HepG2 (cell line): Measurements from ENCODE around the gene ANAPC1. TPM values are rescaled to one million over a fixed set of nuclear protein-coding genes. Genes with fewer than 3 reads are reported as not detected.
A peak's percentile ranks its signal among the peaks of the same experiment; 100 is the strongest.

Source experiments
- BRD4 ChIP-seq: sonication (generic); formaldehyde crosslinking; IDR thresholded peaks from 2 replicates; pipeline ENCODE4 v1.4.0; 2020; ENCODE audit warnings: missing genetic modification reagents
- CBX2 ChIP-seq, 2 experiments: fragments of 200-600 bp in 1 of 2; sonication (generic); formaldehyde crosslinking in 1 of 2; IDR thresholded peaks; 2 replicates each; pipeline versions ENCODE4 v1.7.0 to v1.8.1; 2018 to 2022; ENCODE audit warnings: low read depth in 2 of 2, low read length in 1 of 2, mild to moderate bottlenecking in 1 of 2, missing genetic modification reagents in 1 of 2
- CC2D1A ChIP-seq: sonication (generic); formaldehyde crosslinking; IDR thresholded peaks from 2 replicates; pipeline ENCODE4 v1.8.1; 2023; ENCODE audit warnings: mild to moderate bottlenecking, missing genetic modification reagents
- ESRRA ChIP-seq: sonication (generic); formaldehyde crosslinking; IDR thresholded peaks from 2 replicates; pipeline ENCODE4 v1.5.1; 2020; ENCODE audit warnings: mild to moderate bottlenecking, low read depth, missing genetic modification reagents
- HOXD1 ChIP-seq: sonication (generic); formaldehyde crosslinking; IDR thresholded peaks from 2 replicates; pipeline ENCODE4 v1.5.0; 2020; ENCODE audit warnings: missing genetic modification reagents
- MEIS2 ChIP-seq: sonication (generic); formaldehyde crosslinking; IDR thresholded peaks from 2 replicates; pipeline ENCODE4 v1.9.0; 2021; ENCODE audit warnings: mild to moderate bottlenecking, missing genetic modification reagents
- MIER3 ChIP-seq: IDR thresholded peaks from 2 replicates; pipeline ENCODE4 v1.6.1; 2016; ENCODE audit warnings: missing compliant biosample characterization, borderline replicate concordance
- NR2F2 ChIP-seq: IDR thresholded peaks from 2 replicates; pipeline ENCODE4 v1.6.1; 2012; ENCODE audit warnings: low read depth, inconsistent platforms, borderline replicate concordance
- PLRG1 ChIP-seq: fragments of 450-650 bp; conservative IDR thresholded peaks from 2 replicates; pipeline ENCODE4 v1.6.1; 2016
- PREB ChIP-seq: sonication (generic); formaldehyde crosslinking; IDR thresholded peaks from 2 replicates; pipeline ENCODE4 v1.4.0; 2020; ENCODE audit warnings: missing genetic modification reagents
- STAG1 ChIP-seq: sonication (generic); formaldehyde crosslinking; IDR thresholded peaks from 2 replicates; pipeline ENCODE4 v1.4.0; 2020; ENCODE audit warnings: missing genetic modification reagents
- TARDBP ChIP-seq: sonication (generic); formaldehyde crosslinking; IDR thresholded peaks from 2 replicates; pipeline ENCODE4 v1.8.0; 2022; ENCODE audit warnings: mild to moderate bottlenecking, missing genetic modification reagents
- TBX2 ChIP-seq: sonication (generic); formaldehyde crosslinking; IDR thresholded peaks from 2 replicates; pipeline ENCODE4 v1.5.0; 2020; ENCODE audit warnings: missing genetic modification reagents, mild to moderate bottlenecking, borderline replicate concordance
- THAP11 ChIP-seq: IDR thresholded peaks from 2 replicates; pipeline ENCODE4 v1.6.1; 2016; ENCODE audit warnings: missing biosample characterization, missing genetic modification reagents
- ZNF160 ChIP-seq: sonication (generic); formaldehyde crosslinking; IDR thresholded peaks from 2 replicates; pipeline ENCODE4 v1.8.0; 2022; ENCODE audit warnings: mild to moderate bottlenecking, inconsistent platforms, missing genetic modification reagents
- ZNF354B ChIP-seq: sonication (generic); formaldehyde crosslinking; IDR thresholded peaks from 2 replicates; pipeline ENCODE4 v1.8.0; 2022; ENCODE audit warnings: mild to moderate bottlenecking, missing genetic modification reagents
- ZZZ3 ChIP-seq: sonication (generic); formaldehyde crosslinking; IDR thresholded peaks from 2 replicates; pipeline ENCODE4 v1.4.0; 2020; ENCODE audit warnings: missing genetic modification reagents, mild to moderate bottlenecking, borderline replicate concordance
- polyA plus RNA-seq, 8 experiments: library from polyadenylated mRNA; depleted of rRNA in 3 of 8; stranded (reverse) in 7 of 8; unstranded in 1 of 8; fragments of >200 nt; fragmentation: Illumina TruSeq in 4 of 8; extraction: Trizol in 4 of 8; gene quantifications; 2 replicates each; pipeline versions ENCODE4 v1.2.1 to v1.2.3, GENCODE V29; 2011 to 2016; ENCODE audit warnings: low read depth in 4 of 8, missing spikeins in 1 of 8, mixed read lengths in 1 of 8; ENCODE audit not compliant: insufficient read depth in 1 of 8
- total RNA-seq, 5 experiments: library from RNA; depleted of rRNA; stranded (reverse); fragments of >200 nt; fragmentation: Illumina TruSeq; extraction: Trizol; gene quantifications; 2 replicates each; pipeline ENCODE4 v1.2.3, GENCODE V29; 2016; ENCODE audit warnings: low read depth in 1 of 5
- TF ChIP-seq, protein P1 (sequence below): IDR thresholded peaks from 2 replicates; pipeline ENCODE4 v1.6.1; 2016; ENCODE audit warnings: missing compliant biosample characterization, missing genetic modification reagents, borderline replicate concordance
- TF ChIP-seq, protein P2 (sequence below): sonication (generic); formaldehyde crosslinking; IDR thresholded peaks from 2 replicates; pipeline ENCODE4 v1.8.0; 2022; ENCODE audit warnings: missing genetic modification reagents, mild to moderate bottlenecking, moderate library complexity, borderline replicate concordance
- TF ChIP-seq, protein P3 (sequence below), 2 experiments: fragments of 450-650 bp in 1 of 2; sonication (generic) in 1 of 2; formaldehyde crosslinking; IDR thresholded peaks; 2 replicates each; pipeline versions ENCODE4 v1.5.0 to v1.8.0; 2020 to 2022; ENCODE audit warnings: mild to moderate bottlenecking in 1 of 2, missing genetic modification reagents in 1 of 2
- TF ChIP-seq, protein P4 (sequence below): IDR thresholded peaks from 2 replicates; pipeline ENCODE4 v1.6.1; 2016

ANAPC1 gene
- total and polyA plus RNA-seq, 2 of the 13 experiments (the other 11 are each of a cell fraction or from before 2014, with no cell fraction given), result 50.0 to 89.7 TPM

DNA sequence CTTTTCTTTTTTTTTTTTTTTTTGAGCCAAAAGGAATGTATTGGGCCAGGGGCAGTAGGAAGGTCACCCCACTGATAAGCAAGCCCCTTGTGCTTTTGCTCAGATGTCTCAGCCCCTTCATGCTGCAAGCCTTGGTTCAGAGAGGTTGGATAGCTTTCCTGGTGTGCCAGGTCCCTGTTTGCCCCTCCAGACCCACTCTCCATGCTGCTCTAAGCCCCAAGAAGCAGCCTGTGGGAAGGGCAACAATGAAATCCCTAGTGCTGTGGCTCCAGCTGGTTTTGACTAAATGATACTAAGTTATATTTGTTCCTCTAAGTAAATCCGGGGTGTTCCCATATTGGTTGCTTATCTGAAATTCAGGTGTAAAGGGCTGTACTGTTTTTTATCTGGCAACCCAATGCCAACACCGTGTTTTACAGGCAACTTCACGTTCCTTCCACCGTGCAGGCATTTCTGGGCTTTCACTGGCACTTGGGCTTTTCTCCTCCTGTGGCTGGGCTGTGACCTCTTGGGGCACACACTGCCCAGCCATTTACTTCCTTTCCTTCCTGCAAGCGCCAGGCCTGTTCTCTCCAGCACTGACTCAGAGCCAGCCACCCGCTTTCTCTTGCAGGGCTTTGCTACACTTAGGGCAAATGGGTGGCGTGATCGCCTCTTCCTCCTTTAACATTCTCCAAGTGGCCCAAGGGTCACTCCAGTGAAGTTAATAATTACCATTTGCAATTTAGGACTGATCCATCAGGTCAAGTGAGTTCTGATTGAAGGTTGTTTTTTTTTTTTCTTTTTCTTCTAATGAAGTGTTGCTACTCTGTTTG is 36.0 kb upstream of the ANAPC1 start (continued):
- TF ChIP-seq, protein P1, sequence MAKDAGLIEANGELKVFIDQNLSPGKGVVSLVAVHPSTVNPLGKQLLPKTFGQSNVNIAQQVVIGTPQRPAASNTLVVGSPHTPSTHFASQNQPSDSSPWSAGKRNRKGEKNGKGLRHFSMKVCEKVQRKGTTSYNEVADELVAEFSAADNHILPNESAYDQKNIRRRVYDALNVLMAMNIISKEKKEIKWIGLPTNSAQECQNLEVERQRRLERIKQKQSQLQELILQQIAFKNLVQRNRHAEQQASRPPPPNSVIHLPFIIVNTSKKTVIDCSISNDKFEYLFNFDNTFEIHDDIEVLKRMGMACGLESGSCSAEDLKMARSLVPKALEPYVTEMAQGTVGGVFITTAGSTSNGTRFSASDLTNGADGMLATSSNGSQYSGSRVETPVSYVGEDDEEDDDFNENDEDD (CRISPR knock-in tag), result no peak; the same call in 1 of the 2 replicates
- TF ChIP-seq STAG1 (CRISPR knock-in tag), result peak; percentile 34
- peak; percentile 63; the same call in 1 of the 2 replicates for TF ChIP-seq THAP11 (CRISPR knock-in tag)
- 0 out of 2 replicates have a peak, but pooled peaks have one; percentile 53 for TF ChIP-seq MEIS2 (CRISPR knock-in tag)
- TF ChIP-seq CBX2 (IDR thresholded peaks at IDR 0.05; ENCODE audit: low read depth, low read length), result no peak
- no peak for TF ChIP-seq CBX2 (CRISPR knock-in tag; IDR thresholded peaks at IDR 0.05; ENCODE audit: low read depth)
- no peak for TF ChIP-seq ZZZ3
- TF ChIP-seq PREB (CRISPR knock-in tag), result 0 out of 2 replicates have a peak, but pooled peaks have one; percentile 43
- TF ChIP-seq, protein P2, sequence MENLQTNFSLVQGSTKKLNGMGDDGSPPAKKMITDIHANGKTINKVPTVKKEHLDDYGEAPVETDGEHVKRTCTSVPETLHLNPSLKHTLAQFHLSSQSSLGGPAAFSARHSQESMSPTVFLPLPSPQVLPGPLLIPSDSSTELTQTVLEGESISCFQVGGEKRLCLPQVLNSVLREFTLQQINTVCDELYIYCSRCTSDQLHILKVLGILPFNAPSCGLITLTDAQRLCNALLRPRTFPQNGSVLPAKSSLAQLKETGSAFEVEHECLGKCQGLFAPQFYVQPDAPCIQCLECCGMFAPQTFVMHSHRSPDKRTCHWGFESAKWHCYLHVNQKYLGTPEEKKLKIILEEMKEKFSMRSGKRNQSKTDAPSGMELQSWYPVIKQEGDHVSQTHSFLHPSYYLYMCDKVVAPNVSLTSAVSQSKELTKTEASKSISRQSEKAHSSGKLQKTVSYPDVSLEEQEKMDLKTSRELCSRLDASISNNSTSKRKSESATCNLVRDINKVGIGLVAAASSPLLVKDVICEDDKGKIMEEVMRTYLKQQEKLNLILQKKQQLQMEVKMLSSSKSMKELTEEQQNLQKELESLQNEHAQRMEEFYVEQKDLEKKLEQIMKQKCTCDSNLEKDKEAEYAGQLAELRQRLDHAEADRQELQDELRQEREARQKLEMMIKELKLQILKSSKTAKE (CRISPR knock-in tag), result no peak
- TF ChIP-seq CC2D1A (CRISPR knock-in tag), result no peak
- TF ChIP-seq ESRRA (CRISPR knock-in tag), result peak; percentile 38
- TF ChIP-seq ZNF160 (CRISPR knock-in tag), result no peak
- TF ChIP-seq BRD4 (CRISPR knock-in tag), result peak; percentile 62; the same call in 1 of the 2 replicates
- TF ChIP-seq TBX2 (CRISPR knock-in tag), result peak; percentile 78
- TF ChIP-seq NR2F2, result peak; percentile 36; the same call in 1 of the 2 replicates
- TF ChIP-seq MIER3 (CRISPR knock-in tag), result peak; percentile 84; the same call in 1 of the 2 replicates
- no peak for TF ChIP-seq PLRG1
- TF ChIP-seq, protein P3, sequence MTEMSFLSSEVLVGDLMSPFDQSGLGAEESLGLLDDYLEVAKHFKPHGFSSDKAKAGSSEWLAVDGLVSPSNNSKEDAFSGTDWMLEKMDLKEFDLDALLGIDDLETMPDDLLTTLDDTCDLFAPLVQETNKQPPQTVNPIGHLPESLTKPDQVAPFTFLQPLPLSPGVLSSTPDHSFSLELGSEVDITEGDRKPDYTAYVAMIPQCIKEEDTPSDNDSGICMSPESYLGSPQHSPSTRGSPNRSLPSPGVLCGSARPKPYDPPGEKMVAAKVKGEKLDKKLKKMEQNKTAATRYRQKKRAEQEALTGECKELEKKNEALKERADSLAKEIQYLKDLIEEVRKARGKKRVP (CRISPR knock-in tag; IDR thresholded peaks at IDR 0.05), result no peak
- TF ChIP-seq TARDBP (CRISPR knock-in tag), result peak; percentile 66
- TF ChIP-seq, protein P4, sequence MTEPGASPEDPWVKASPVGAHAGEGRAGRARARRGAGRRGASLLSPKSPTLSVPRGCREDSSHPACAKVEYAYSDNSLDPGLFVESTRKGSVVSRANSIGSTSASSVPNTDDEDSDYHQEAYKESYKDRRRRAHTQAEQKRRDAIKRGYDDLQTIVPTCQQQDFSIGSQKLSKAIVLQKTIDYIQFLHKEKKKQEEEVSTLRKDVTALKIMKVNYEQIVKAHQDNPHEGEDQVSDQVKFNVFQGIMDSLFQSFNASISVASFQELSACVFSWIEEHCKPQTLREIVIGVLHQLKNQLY, result peak; percentile 81
- peak; percentile 57; the same call in 1 of the 2 replicates for TF ChIP-seq HOXD1 (CRISPR knock-in tag)
- TF ChIP-seq ZNF354B (CRISPR knock-in tag), result no peak
